ENCODE data around the gene MTCL3.

Gene MTCL3

GRCh38 chr6:127547215-127547614, 28.1 kb upstream of the MTCL3 start:
- Histone ChIP-seq H3K9ac (no peak overlapping the region), H3K4me2 (no peak overlapping the region), H3K4me3 (no peak overlapping the region), H3K36me3 (no peaks in the 10 kb centered on the region), H3K27me3 (no peaks in the 10 kb centered on the region), H4K20me1 (no peaks in the 10 kb centered on the region), H3K9me3 (replicated peaks in 1 of 11) (no peaks in the 10 kb centered on the region), H3K27ac (no peak overlapping the region), H3K4me1 (peaks cover 0 to 6% (median 3%) of the 10 kb centered on the region in 10 experiments; a peak in 12 of 20 replicates)
- no peak for TF ChIP-seq Cebpa-rat (IDR thresholded peaks at IDR 0.05)

- Histone ChIP-seq H4K20me1 (no peaks in the 10 kb centered on the region), H3K36me3 (no peaks in the 10 kb centered on the region), H3K4me2 (no peak overlapping the region), H3K9me3 (replicated peaks in 1 of 11) (no peaks in the 10 kb centered on the region), H3K27ac (no peak overlapping the region), H3K9ac (no peak overlapping the region), H3K4me1 (peaks cover 0 to 10% (median 7%) of the 10 kb centered on the region in 10 experiments; a peak in 12 of 20 replicates), H3K27me3 (no peaks in the 10 kb centered on the region), H3K4me3 (no peak overlapping the region)
- TF ChIP-seq Cebpa-rat (IDR thresholded peaks at IDR 0.05), result no peak
Measured at GRCh38 chr6:127539272-127539671, 20.1 kb upstream of the MTCL3 start.

- no peak overlapping the region for H3K9ac ChIP-seq
- H3K36me3 ChIP-seq, result no peaks in the 10 kb centered on the region
- no peaks in the 10 kb centered on the region for H4K20me1 ChIP-seq
- H3K4me3 ChIP-seq, result no peak overlapping the region
- no peaks in the 10 kb centered on the region for H3K27me3 ChIP-seq
- no peaks in the 10 kb centered on the region for H3K9me3 ChIP-seq (replicated peaks in 1 of 11)
- no peak overlapping the region for H3K4me2 ChIP-seq
- no peak overlapping the region for H3K27ac ChIP-seq
- TF ChIP-seq Cebpa-rat (IDR thresholded peaks at IDR 0.05), result no peak
- peaks cover 2 to 10% (median 7%) of the 10 kb centered on the region in 10 experiments; a peak in 16 of 20 replicates for H3K4me1 ChIP-seq
Measured at GRCh38 chr6:127538750-127539264, 19.7 kb upstream of the MTCL3 start.

- H3K4me3 ChIP-seq, result no peak overlapping the region
- no peaks in the 10 kb centered on the region for H3K36me3 ChIP-seq
- no peak for TF ChIP-seq Cebpa-rat (IDR thresholded peaks at IDR 0.05)
- no peaks in the 10 kb centered on the region for H3K9me3 ChIP-seq (replicated peaks in 1 of 11)
- no peak overlapping the region for H3K27ac ChIP-seq
- H3K4me1 ChIP-seq, result peaks cover 0 to 14% (median 0%) of the 10 kb centered on the region in 10 experiments; a peak in 4 of 20 replicates
- peak overlapping the region in 1 of 11 experiments; percentile 17; a peak in 3 of 22 replicates for H3K4me2 ChIP-seq
- no peaks in the 10 kb centered on the region for H4K20me1 ChIP-seq
- no peak overlapping the region for H3K9ac ChIP-seq
- H3K27me3 ChIP-seq, result no peaks in the 10 kb centered on the region
Measured at GRCh38 chr6:127533736-127534135, 14.6 kb upstream of the MTCL3 start.

- H4K20me1 ChIP-seq, result no peaks in the 10 kb centered on the region
- peak in 2 of 11 experiments; percentile 58 to 62; a peak in 3 of 22 replicates for TF ChIP-seq Cebpa-rat (IDR thresholded peaks at IDR 0.05)
Measured at GRCh38 chr6:127533011-127533410, 13.9 kb upstream of the MTCL3 start.

GRCh38 chr6:127522714-127523113, 3.6 kb upstream of the MTCL3 start:
- no peak overlapping the region for H3K4me3 ChIP-seq
- no peaks in the 10 kb centered on the region for H3K4me1 ChIP-seq
- H3K9me3 ChIP-seq (replicated peaks in 1 of 11), result no peaks in the 10 kb centered on the region
- H3K27ac ChIP-seq, result no peak overlapping the region
- no peak overlapping the region for H3K9ac ChIP-seq
- H3K4me2 ChIP-seq, result no peak overlapping the region
- H3K36me3 ChIP-seq, result no peaks in the 10 kb centered on the region
- no peak for TF ChIP-seq Cebpa-rat (IDR thresholded peaks at IDR 0.05)
- H3K27me3 ChIP-seq, result 0 out of 22 replicates have a peak, but pooled peaks cover 0 to 4% (median 0%) of the 10 kb centered on the region in 11 experiments
- no peaks in the 10 kb centered on the region; a peak in 1 of 22 replicates for H4K20me1 ChIP-seq

More at GRCh38 chr6:127533011-127533410, 13.9 kb upstream of the MTCL3 start:
- Histone ChIP-seq H3K4me1 (peaks cover 0 to 14% (median 0%) of the 10 kb centered on the region in 10 experiments; a peak in 4 of 20 replicates), H3K4me2 (peak overlapping the region in 1 of 11 experiments; percentile 17; a peak in 3 of 22 replicates), H3K9me3 (replicated peaks in 1 of 11) (no peaks in the 10 kb centered on the region), H3K9ac (no peak overlapping the region), H3K4me3 (no peak overlapping the region), H3K36me3 (no peaks in the 10 kb centered on the region), H3K27me3 (no peaks in the 10 kb centered on the region), H3K27ac (no peak overlapping the region)

- no peak overlapping the region for H3K9ac ChIP-seq
- peaks cover 6 to 11% (median 7%) of the 10 kb centered on the region in 11 experiments for H3K27me3 ChIP-seq
- no peaks in the 10 kb centered on the region for H3K36me3 ChIP-seq
- no peak for TF ChIP-seq Cebpa-rat (IDR thresholded peaks at IDR 0.05)
- no peaks in the 10 kb centered on the region for H3K9me3 ChIP-seq (replicated peaks in 1 of 11)
- no peak overlapping the region for H3K4me3 ChIP-seq
- H3K27ac ChIP-seq, result no peak overlapping the region
- H3K4me1 ChIP-seq, result peaks cover 0 to 16% (median 9%) of the 10 kb centered on the region in 10 experiments; a peak in 13 of 20 replicates
- H4K20me1 ChIP-seq, result peaks cover 0 to 7% (median 0%) of the 10 kb centered on the region in 11 experiments; a peak in 4 of 22 replicates
- no peak overlapping the region for H3K4me2 ChIP-seq
Measured at GRCh38 chr6:127520066-127520465, 931 bp upstream of the MTCL3 start.

- Histone ChIP-seq H3K9ac (no peak overlapping the region), H3K27me3 (peaks cover 12 to 18% (median 13%) of the 10 kb centered on the region in 11 experiments), H4K20me1 (peaks cover 0 to 11% (median 0%) of the 10 kb centered on the region in 11 experiments; a peak in 6 of 22 replicates), H3K9me3 (replicated peaks in 1 of 11) (no peaks in the 10 kb centered on the region), H3K4me1 (peaks cover 3 to 21% (median 12%) of the 10 kb centered on the region in 10 experiments; a peak in 15 of 20 replicates), H3K4me2 (no peak overlapping the region), H3K36me3 (no peaks in the 10 kb centered on the region), H3K27ac (no peak overlapping the region), H3K4me3 (no peak overlapping the region)
- TF ChIP-seq Cebpa-rat (IDR thresholded peaks at IDR 0.05), result no peak
Measured at GRCh38 chr6:127519469-127519785, 292 bp upstream of the MTCL3 start.

GRCh38 chr6:127518191-127518709, 885 bp downstream of the MTCL3 start:
- peaks cover 6 to 23% (median 12%) of the 10 kb centered on the region in 10 experiments; a peak in 15 of 20 replicates for H3K4me1 ChIP-seq
- no peak overlapping the region for H3K9ac ChIP-seq
- peaks cover 0 to 13% (median 0%) of the 10 kb centered on the region in 11 experiments; a peak in 6 of 22 replicates for H4K20me1 ChIP-seq
- H3K27ac ChIP-seq, result no peak overlapping the region
- peaks cover 13 to 22% (median 17%) of the 10 kb centered on the region in 11 experiments for H3K27me3 ChIP-seq
- H3K9me3 ChIP-seq (replicated peaks in 1 of 11), result no peaks in the 10 kb centered on the region
- no peak overlapping the region for H3K4me2 ChIP-seq
- TF ChIP-seq Cebpa-rat (IDR thresholded peaks at IDR 0.05), result no peak
- H3K4me3 ChIP-seq, result no peak overlapping the region
- H3K36me3 ChIP-seq, result no peaks in the 10 kb centered on the region
